Adrenal gland (tissue), 12 donors: ENCODE results near the gene KIRREL3. TPM values are rescaled to one million over a fixed set of nuclear protein-coding genes. Genes with fewer than 3 reads are reported as not detected.
A peak's percentile ranks its signal among the peaks of the same experiment; 100 is the strongest.

ENCODE experiments used
- DNase-seq, 7 donors: peaks; one replicate each; pipeline ENCODE4 v3.0.0-alpha.2; 2019 to 2020
- H3K27ac ChIP-seq, 5 donors: fragments of 200-600 bp; sonication (generic) in 4 of 5; 1 replicate in 3 of 5; 2 replicates in 2 of 5; pipeline versions ENCODE4 v1.5.1 to v1.8.0; 2016 to 2020; ENCODE audit warnings: mild to moderate bottlenecking in 1 of 5
- H3K27me3 ChIP-seq: fragments of 200-600 bp; 2 replicates; pipeline ENCODE4 v1.8.0; 2021
- H3K36me3 ChIP-seq, 2 donors: fragments of 200-600 bp; replicated peaks in 1 of 2; 1 replicate in 1 of 2; 2 replicates in 1 of 2; pipeline versions ENCODE4 v1.5.1 to v1.8.0; 2018 to 2022
- H3K4me1 ChIP-seq, 2 donors: fragments of 200-600 bp; replicated peaks in 1 of 2; 1 replicate in 1 of 2; 2 replicates in 1 of 2; pipeline versions ENCODE4 v1.5.1 to v1.8.0; 2018 to 2021
- H3K4me3 ChIP-seq, 4 donors: fragments of 200-600 bp; sonication (generic) in 3 of 4; one replicate each; pipeline ENCODE4 v1.5.1; 2016 to 2018
- H3K9me3 ChIP-seq, 3 donors: fragments of 200-600 bp; sonication (generic) in 1 of 3; replicated peaks in 1 of 3; 1 replicate in 2 of 3; 2 replicates in 1 of 3; pipeline versions ENCODE4 v1.5.1 to v1.8.0; 2016 to 2021
- POLR2A ChIP-seq, 2 donors: fragments of 450-650 bp; IDR thresholded peaks; one replicate each; pipeline ENCODE4 v1.6.1; 2017; ENCODE audit warnings: antibody characterized with exemption in 2 of 2, mild to moderate bottlenecking in 2 of 2, moderate library complexity in 1 of 2
- WGBS, 4 donors: extraction: QIAGEN DNeasy Blood & Tissue Kit in 2 of 4; methylation state at CpG; one replicate each; pipeline versions ENCODE4 v1.1.5 to v1.1.7; 2013 to 2017; 5-methylcytosine and 5-hydroxymethylcytosine counted together
- intact Hi-C, 2 donors: fragments of 100-400 bp; cut with DNase I; formaldehyde crosslinking; loops; one replicate each; pipeline versions ENCODE4 v1.14.1 to v1.15.0; 2022 to 2023
- polyA plus RNA-seq, 3 donors: library from polyadenylated mRNA; stranded (reverse); fragments of 200-250 nt in 2 of 3; fragments of 350-450 nt in 1 of 3; fragmentation: Illumina TruSeq in 1 of 3; extraction: RNeasy Lipid Tissue Mini Kit (QIAGEN cat#74804) in 1 of 3; gene quantifications; one replicate each; pipeline ENCODE4 v1.2.3, GENCODE V29; 2013 to 2014
- total RNA-seq, 9 donors: library from RNA; depleted of rRNA in 4 of 9; stranded (reverse); fragments of >200 nt in 4 of 9; fragments of 120-200 nt in 1 of 9; fragmentation: NEBNext Ultra II Directional in 1 of 9; extraction: Animal tissue kit (Norgen Biotek cat#: 25700) in 1 of 9; gene quantifications; one replicate each; pipeline versions ENCODE4 v1.1.0 to v1.2.4, GENCODE V29; 2013 to 2023
- TF ChIP-seq, protein P1 (sequence below), 6 experiments: fragments of 450-650 bp in 4 of 6; fragments of 200-600 bp in 2 of 6; sonication (generic) in 1 of 6; IDR thresholded peaks; 1 replicate in 5 of 6; 2 replicates in 1 of 6; pipeline versions ENCODE4 v1.5.1 to v1.8.0; 2016 to 2021; ENCODE audit warnings: antibody characterized with exemption in 6 of 6, mild to moderate bottlenecking in 2 of 6, moderate library complexity in 1 of 6
- donor health status: healthy with polysubstance abuse.
- donor health status: Bipolar disorder and iron deficiency.
- donor health status: DM: yes; HTN: yes; CAD: no.
- donor health status: DM: no; HTN: no; CAD: no.
- donor health status: DM: no; HTN: no; CAD: no.
- donor health status: DM: yes; HTN: yes; CAD: no.

The KIRREL3 gene
- total and polyA plus RNA-seq, 12 donors: 0.07 to 4.1 (median 0.64) TPM; not detected in 1

- DNase-seq: no peak
- Histone ChIP-seq H3K27me3 (no peaks in the 10 kb centered on the region), H3K9me3 (no peaks in the 10 kb centered on the region), H3K4me1 (peaks cover 18 to 29% of the 10 kb centered on the region in 2 donors), H3K36me3 (no peaks in the 10 kb centered on the region), H3K27ac (peak overlapping the region; percentile 50 to 95 (median 91)), H3K4me3 (no peak overlapping the region)
- WGBS, 4 donors: 19 to 42% (median 33%) methylated on average over 3 of the region's 3 CpGs
- intact Hi-C loops: loop anchor here (10.0 kb wide), 1 partner anchor 117 kb away; no protein-coding TSS in a partner anchor
- TF ChIP-seq POLR2A (IDR thresholded peaks at IDR 0.05): no peak
- TF ChIP-seq, protein P1, sequence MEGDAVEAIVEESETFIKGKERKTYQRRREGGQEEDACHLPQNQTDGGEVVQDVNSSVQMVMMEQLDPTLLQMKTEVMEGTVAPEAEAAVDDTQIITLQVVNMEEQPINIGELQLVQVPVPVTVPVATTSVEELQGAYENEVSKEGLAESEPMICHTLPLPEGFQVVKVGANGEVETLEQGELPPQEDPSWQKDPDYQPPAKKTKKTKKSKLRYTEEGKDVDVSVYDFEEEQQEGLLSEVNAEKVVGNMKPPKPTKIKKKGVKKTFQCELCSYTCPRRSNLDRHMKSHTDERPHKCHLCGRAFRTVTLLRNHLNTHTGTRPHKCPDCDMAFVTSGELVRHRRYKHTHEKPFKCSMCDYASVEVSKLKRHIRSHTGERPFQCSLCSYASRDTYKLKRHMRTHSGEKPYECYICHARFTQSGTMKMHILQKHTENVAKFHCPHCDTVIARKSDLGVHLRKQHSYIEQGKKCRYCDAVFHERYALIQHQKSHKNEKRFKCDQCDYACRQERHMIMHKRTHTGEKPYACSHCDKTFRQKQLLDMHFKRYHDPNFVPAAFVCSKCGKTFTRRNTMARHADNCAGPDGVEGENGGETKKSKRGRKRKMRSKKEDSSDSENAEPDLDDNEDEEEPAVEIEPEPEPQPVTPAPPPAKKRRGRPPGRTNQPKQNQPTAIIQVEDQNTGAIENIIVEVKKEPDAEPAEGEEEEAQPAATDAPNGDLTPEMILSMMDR (IDR thresholded peaks at IDR 0.05): no peak
Measured at GRCh38 chr11:126432065-126432461, 568.5 kb downstream of the KIRREL3 start.

- H3K27ac ChIP-seq: peak overlapping the region; percentile 50 to 95 (median 91)
- peak; percentile 73 to 95 (median 91) for DNase-seq
- peaks cover 18 to 34% of the 10 kb centered on the region in 2 donors for H3K4me1 ChIP-seq
- no peak overlapping the region for H3K4me3 ChIP-seq
- 48 to 64% (median 62%) methylated on average over 16 to 23 of the region's 23 CpGs for WGBS, 4 donors
- intact Hi-C loops: loop anchor here (10.0 kb wide), 1 partner anchor 117 kb away; no protein-coding TSS in a partner anchor
- H3K27me3 ChIP-seq: no peaks in the 10 kb centered on the region
- no peaks in the 10 kb centered on the region for H3K36me3 ChIP-seq
- TF ChIP-seq POLR2A (IDR thresholded peaks at IDR 0.05): peak in 1 of 2 donors; percentile 19
- TF ChIP-seq, protein P1 (IDR thresholded peaks at IDR 0.05): no peak
- H3K9me3 ChIP-seq: no peaks in the 10 kb centered on the region
Measured at GRCh38 chr11:126431401-126432064, 569.0 kb downstream of the KIRREL3 start.

DNA sequence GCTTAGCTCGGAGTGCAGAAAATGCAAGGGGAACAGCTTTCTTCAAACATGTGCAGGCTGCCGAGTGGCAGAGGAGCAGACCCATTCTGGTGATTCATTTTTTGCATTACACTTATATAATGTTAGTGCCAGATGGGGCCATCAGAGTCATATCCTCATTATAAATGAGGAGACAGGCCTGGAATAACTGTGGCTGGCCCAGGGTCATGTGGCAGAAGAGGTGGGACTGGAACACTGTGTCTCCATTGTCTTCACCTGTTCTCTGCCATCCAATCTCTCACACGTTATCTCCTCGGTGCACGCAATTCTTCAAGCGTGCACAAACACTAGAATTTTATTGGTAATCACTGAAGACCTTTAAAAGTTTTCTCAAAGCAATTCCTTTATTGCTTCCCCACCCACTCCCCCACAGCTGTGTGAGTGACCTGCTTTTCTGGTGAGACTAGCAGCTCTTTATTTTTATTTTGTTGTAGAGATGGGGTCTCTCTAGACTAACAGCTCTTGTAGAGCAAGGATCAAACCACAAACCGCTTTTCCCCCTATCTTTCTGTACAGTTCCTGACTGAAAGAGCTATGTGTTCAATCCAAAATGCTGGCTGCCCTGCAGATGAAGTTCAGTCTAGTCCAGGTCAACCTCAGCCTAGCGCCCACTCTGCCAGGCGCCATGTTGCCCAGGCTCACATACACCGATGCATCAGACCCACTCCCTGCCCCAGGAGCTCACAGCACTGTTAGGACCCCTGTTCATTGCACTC, 569.8 kb downstream of the KIRREL3 start:
- Histone ChIP-seq H3K4me1 (peaks cover 18 to 36% of the 10 kb centered on the region in 2 donors), H3K36me3 (no peaks in the 10 kb centered on the region), H3K27me3 (no peaks in the 10 kb centered on the region), H3K9me3 (no peaks in the 10 kb centered on the region), H3K27ac (peak overlapping the region in 4 of 5 donors; percentile 86 to 95 (median 92)), H3K4me3 (no peak overlapping the region)
- TF ChIP-seq, protein P1 (IDR thresholded peaks at IDR 0.05): no peak
- 86 to 96% (median 92%) methylated on average over 7 to 10 of the region's 10 CpGs for WGBS, 4 donors
- intact Hi-C loops: loop anchor here (10.0 kb wide), 1 partner anchor 116 kb away; no protein-coding TSS in a partner anchor
- peak in 1 of 7 donors; percentile 72 for DNase-seq
